SK-N-SH (cell line): ENCODE data around the gene PDHB. TPM values are rescaled to one million over a fixed set of nuclear protein-coding genes. Genes with fewer than 3 reads are reported as not detected.

Experiments used
- CTCF ChIA-PET: fragments of 300-600, 350-600 bp; formaldehyde crosslinking; extraction: SDS; loops from one replicate; lab custom pipeline; 2021; lab: Yijun Ruan, JAX
- POLR2A ChIA-PET: fragments of 350-600 bp; sonication (Branson Sonifier 250); formaldehyde crosslinking; extraction: SDS; loops from one replicate; lab custom pipeline; 2020; ENCODE audit warnings: antibody characterized with exemption, inconsistent platforms; lab: Yijun Ruan, JAX
- DNase-seq: peaks from one replicate; pipeline ENCODE4 v3.0.0; 2012
- H2AFZ ChIP-seq: fragments of 200-600 bp; sonication (generic); 2 replicates; pipeline ENCODE4 v1.8.1; 2016; ENCODE audit warnings: antibody characterized with exemption, mild to moderate bottlenecking, low read depth
- H3F3A ChIP-seq: fragments of 200-600 bp; sonication (generic); replicated peaks from 2 replicates; pipeline ENCODE3; 2016; ENCODE audit warnings: antibody characterized with exemption, mild to moderate bottlenecking; ENCODE audit not compliant: insufficient read depth
- H3K27ac ChIP-seq, 2 experiments: fragments of 200-500 bp in 1 of 2; fragments of 200-600 bp in 1 of 2; sonication (Bioruptor generic) in 1 of 2; sonication (generic), shearing (Covaris generic) in 1 of 2; 2 replicates each; pipeline versions ENCODE4 v1.5.1 to v1.6.1; 2014 to 2016; ENCODE audit warnings: low read depth in 2 of 2, inconsistent platforms in 1 of 2, low read length in 1 of 2, mild to moderate bottlenecking in 1 of 2, mixed read lengths in 1 of 2
- H3K27me3 ChIP-seq: fragments of 200-600 bp; sonication (generic), shearing (Covaris generic); 2 replicates; pipeline ENCODE4 v1.6.1; 2016; ENCODE audit warnings: mixed run types; ENCODE audit not compliant: insufficient read depth
- H3K36me3 ChIP-seq, 2 experiments: fragments of 200-500 bp in 1 of 2; fragments of 200-600 bp in 1 of 2; sonication (Bioruptor generic) in 1 of 2; sonication (generic) in 1 of 2; replicated peaks in 1 of 2; 2 replicates each; pipeline versions ENCODE3 to v1.5.1; 2014 to 2016; ENCODE audit warnings: low read length in 1 of 2, mild to moderate bottlenecking in 1 of 2; ENCODE audit not compliant: insufficient read depth in 2 of 2, control insufficient read depth in 1 of 2
- H3K4me1 ChIP-seq, 2 experiments: fragments of 200-500 bp in 1 of 2; fragments of 200-600 bp in 1 of 2; sonication (Bioruptor generic) in 1 of 2; sonication (generic), shearing (Covaris generic) in 1 of 2; 2 replicates each; pipeline versions ENCODE4 v1.5.1 to v1.6.1; 2014 to 2016; ENCODE audit warnings: low read depth in 1 of 2, low read length in 1 of 2, mixed run types in 1 of 2; ENCODE audit not compliant: insufficient read depth in 2 of 2, control insufficient read depth in 1 of 2
- H3K4me2 ChIP-seq: fragments of 200-600 bp; sonication (generic), shearing (Covaris generic); 2 replicates; pipeline ENCODE4 v1.6.1; 2017; ENCODE audit warnings: mixed run types
- H3K4me3 ChIP-seq, 2 experiments: fragments of 200-500 bp in 1 of 2; fragments of 200-600 bp in 1 of 2; sonication (Bioruptor generic) in 1 of 2; sonication (generic), shearing (Covaris generic) in 1 of 2; 2 replicates each; pipeline versions ENCODE4 v1.5.1 to v1.8.1; 2014 to 2016; ENCODE audit warnings: low read depth in 2 of 2, inconsistent platforms in 1 of 2, low read length in 1 of 2, mild to moderate bottlenecking in 1 of 2, mixed read lengths in 1 of 2, moderate library complexity in 1 of 2
- H3K79me2 ChIP-seq: fragments of 200-600 bp; sonication (generic); 2 replicates; pipeline ENCODE4 v1.8.1; 2017; ENCODE audit warnings: mild to moderate bottlenecking; ENCODE audit not compliant: insufficient read depth
- H3K9ac ChIP-seq: fragments of 200-600 bp; sonication (generic); 2 replicates; pipeline ENCODE4 v1.6.1; 2017; ENCODE audit warnings: mixed run types
- H3K9me2 ChIP-seq: fragments of 200-600 bp; sonication (generic); 2 replicates; pipeline ENCODE4 v1.6.1; 2017; ENCODE audit warnings: mixed run types
- H3K9me3 ChIP-seq: fragments of 200-600 bp; sonication (generic); 2 replicates; pipeline ENCODE4 v1.6.1; 2017; ENCODE audit warnings: mixed run types, mild to moderate bottlenecking, moderate library complexity
- H4K20me1 ChIP-seq: fragments of 200-600 bp; sonication (generic); 2 replicates; pipeline ENCODE4 v1.6.1; 2017; ENCODE audit warnings: mild to moderate bottlenecking, mixed run types; ENCODE audit not compliant: insufficient read depth
- CTCF ChIP-seq: fragments of 200-600 bp; sonication (generic); IDR thresholded peaks from 2 replicates; pipeline ENCODE4 v1.6.1; 2017; ENCODE audit warnings: antibody characterized with exemption, mild to moderate bottlenecking, moderate library complexity
- NFIC ChIP-seq: IDR thresholded peaks from 2 replicates; pipeline ENCODE4 v1.4.0; 2012; ENCODE audit warnings: borderline replicate concordance
- RAD21 ChIP-seq: IDR thresholded peaks from 2 replicates; pipeline ENCODE4 v1.6.1; 2012; ENCODE audit warnings: mild to moderate bottlenecking, low read length
- RFX5 ChIP-seq: IDR thresholded peaks from 2 replicates; pipeline ENCODE4 v1.6.1; 2012; ENCODE audit warnings: mild to moderate bottlenecking, improper control_type of control experiment, low read length
- TCF12 ChIP-seq: IDR thresholded peaks from 2 replicates; pipeline ENCODE4 v1.4.0; 2012
- TEAD4 ChIP-seq: IDR thresholded peaks from 2 replicates; pipeline ENCODE4 v1.4.0; 2012; ENCODE audit warnings: mild to moderate bottlenecking, borderline replicate concordance; ENCODE audit not compliant: insufficient read depth
- ZBTB33 ChIP-seq: IDR thresholded peaks from 2 replicates; pipeline ENCODE4 v1.4.0; 2012; ENCODE audit warnings: low read depth, borderline replicate concordance
- WGBS: methylation state at CpG from one replicate; pipeline ENCODE4 v1.1.6; 2017; ENCODE audit warnings: low lambda C conversion rate; 5-methylcytosine and 5-hydroxymethylcytosine counted together
- polyA plus RNA-seq, 3 experiments: library from polyadenylated mRNA; depleted of rRNA; stranded (reverse); fragments of >200 nt; gene quantifications; 2 replicates each; pipeline ENCODE4 v1.2.3, GENCODE V29; 2012

PDHB gene
- polyA plus RNA-seq, 1 of the 3 experiments (the other 2 are of a cell fraction): 87.5 TPM

GRCh38 chr3:58434990-58435389, 1.4 kb upstream of the PDHB start:
- 53% methylated on average over 1 of the region's 1 CpG for WGBS
- Histone ChIP-seq H3K9me2 (no peaks in the 10 kb centered on the region), H3K4me3 (no peak overlapping the region), H3K27ac (no peak overlapping the region), H4K20me1 (no peaks in the 10 kb centered on the region), H3K79me2 (peaks cover 20% of the 10 kb centered on the region), H3K4me1 (peaks cover 6 to 15% of the 10 kb centered on the region in 2 experiments), H3K9me3 (no peaks in the 10 kb centered on the region), H3K27me3 (no peaks in the 10 kb centered on the region), H3K36me3 (peaks cover 19 to 23% of the 10 kb centered on the region in 2 experiments), H3K4me2 (peak overlapping the region; percentile 11; the same call in 1 of the 2 replicates), H3K9ac (no peak overlapping the region), H2AFZ (peak overlapping the region; percentile 43), H3F3A (no peaks in the 10 kb centered on the region)
- POLR2A ChIA-PET: no interaction called here
- DNase-seq: no peak
- TF ChIP-seq CTCF (no peak), TEAD4 (0 out of 2 replicates have a peak, but pooled peaks have one; percentile 27), TCF12 (0 out of 2 replicates have a peak, but pooled peaks have one; percentile 25)
- CTCF ChIA-PET: interaction anchor here (1.6 to 3.6 kb wide), 2 partner anchors 20 to 195 kb away, joined by 4 to 10 read pairs; no protein-coding TSS in a partner anchor

GRCh38 chr3:58434511-58434910, 879 bp upstream of the PDHB start:
- Histone ChIP-seq H2AFZ (no peak overlapping the region), H3K36me3 (peaks cover 23 to 28% of the 10 kb centered on the region in 2 experiments), H3K9ac (no peak overlapping the region), H3F3A (no peaks in the 10 kb centered on the region), H4K20me1 (no peaks in the 10 kb centered on the region), H3K79me2 (peaks cover 20% of the 10 kb centered on the region), H3K4me1 (peaks cover 6 to 15% of the 10 kb centered on the region in 2 experiments), H3K27me3 (no peaks in the 10 kb centered on the region), H3K9me2 (no peaks in the 10 kb centered on the region), H3K9me3 (no peaks in the 10 kb centered on the region), H3K4me3 (peak overlapping the region in 1 of 2 experiments; percentile 46; a peak in 1 of 4 replicates), H3K27ac (peak overlapping the region in 1 of 2 experiments; percentile 73; a peak in 2 of 4 replicates), H3K4me2 (peak overlapping the region; percentile 89; the same call in 1 of the 2 replicates)
- DNase-seq: no peak
- ChIA-PET CTCF (interaction anchor here (1.6 to 3.6 kb wide), 2 partner anchors 19 to 196 kb away, joined by 4 to 10 read pairs; no protein-coding TSS in a partner anchor), POLR2A (interaction anchor here (0.8 kb wide), 1 partner anchor 9 kb away, joined by 3 read pairs; no protein-coding TSS in a partner anchor)
- WGBS: 95% methylated on average over 11 of the region's 11 CpGs
- TF ChIP-seq ZBTB33 (no peak), NFIC (no peak), RAD21 (no peak), RFX5 (no peak)
